Retinal pigment epithelial cell (primary cell): ENCODE data around the gene TM9SF1.
A peak's percentile ranks its signal among the peaks of the same experiment; 100 is the strongest.

Source experiments
- DNase-seq: peaks from one replicate; pipeline ENCODE4 v3.0.0-alpha.2; 2010; ENCODE audit warnings: low read depth
- H3K4me3 ChIP-seq: 2 replicates; pipeline ENCODE4 v1.5.1; 2011; ENCODE audit warnings: mild to moderate bottlenecking, low read length, control low read depth, moderate library complexity
- CTCF ChIP-seq: conservative IDR thresholded peaks from 2 replicates; pipeline ENCODE4 v1.5.1; 2011; ENCODE audit warnings: low read depth, low read length, control low read depth, inconsistent platforms

Gene TM9SF1

DNA sequence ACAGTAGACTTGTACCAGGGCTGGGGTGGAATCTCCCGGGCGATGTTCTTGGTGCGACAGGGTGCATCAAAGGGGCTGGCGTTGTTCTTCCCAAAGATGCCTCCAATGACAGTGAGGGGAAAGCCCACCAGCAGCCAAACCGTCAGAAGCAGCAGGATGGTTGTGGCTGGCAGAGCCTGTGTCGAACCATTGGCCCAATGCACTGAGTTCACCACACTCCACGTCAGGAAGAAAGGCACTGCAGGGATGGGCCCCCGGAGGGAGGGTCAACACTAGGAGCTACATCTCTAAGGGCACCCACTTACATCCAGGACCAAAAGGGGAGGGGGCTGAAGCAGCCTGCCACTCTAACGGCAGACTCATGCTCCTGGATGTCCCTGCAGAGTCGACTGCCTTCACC lies 4.8 kb downstream of the TM9SF1 start:
- DNase-seq, result no peak
- TF ChIP-seq CTCF, result no peak
- H3K4me3 ChIP-seq, result no peak overlapping the region

- no peak for TF ChIP-seq CTCF
- H3K4me3 ChIP-seq, result no peak overlapping the region
- no peak for DNase-seq
Measured at GRCh38 chr14:24189460-24189859, 5.8 kb downstream of the TM9SF1 start.

DNA sequence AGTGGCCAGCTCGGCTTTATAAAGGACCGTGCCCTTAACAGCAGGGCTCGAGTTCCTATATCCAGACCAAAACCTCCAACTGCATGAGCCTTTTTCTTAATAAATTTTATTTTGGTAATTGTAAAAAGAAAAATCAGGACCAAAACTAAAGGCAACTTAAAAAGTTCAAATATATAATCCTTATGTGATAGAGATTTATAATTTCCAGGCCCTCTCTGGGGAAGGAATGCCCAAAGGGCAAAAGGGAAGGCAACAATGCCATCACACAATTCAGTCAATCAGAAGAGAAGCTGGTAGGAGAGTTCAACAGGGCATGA lies 6.2 kb downstream of the TM9SF1 start:
- no peak for TF ChIP-seq CTCF
- H3K4me3 ChIP-seq, result peak overlapping the region; percentile 78
- DNase-seq, result no peak

DNA sequence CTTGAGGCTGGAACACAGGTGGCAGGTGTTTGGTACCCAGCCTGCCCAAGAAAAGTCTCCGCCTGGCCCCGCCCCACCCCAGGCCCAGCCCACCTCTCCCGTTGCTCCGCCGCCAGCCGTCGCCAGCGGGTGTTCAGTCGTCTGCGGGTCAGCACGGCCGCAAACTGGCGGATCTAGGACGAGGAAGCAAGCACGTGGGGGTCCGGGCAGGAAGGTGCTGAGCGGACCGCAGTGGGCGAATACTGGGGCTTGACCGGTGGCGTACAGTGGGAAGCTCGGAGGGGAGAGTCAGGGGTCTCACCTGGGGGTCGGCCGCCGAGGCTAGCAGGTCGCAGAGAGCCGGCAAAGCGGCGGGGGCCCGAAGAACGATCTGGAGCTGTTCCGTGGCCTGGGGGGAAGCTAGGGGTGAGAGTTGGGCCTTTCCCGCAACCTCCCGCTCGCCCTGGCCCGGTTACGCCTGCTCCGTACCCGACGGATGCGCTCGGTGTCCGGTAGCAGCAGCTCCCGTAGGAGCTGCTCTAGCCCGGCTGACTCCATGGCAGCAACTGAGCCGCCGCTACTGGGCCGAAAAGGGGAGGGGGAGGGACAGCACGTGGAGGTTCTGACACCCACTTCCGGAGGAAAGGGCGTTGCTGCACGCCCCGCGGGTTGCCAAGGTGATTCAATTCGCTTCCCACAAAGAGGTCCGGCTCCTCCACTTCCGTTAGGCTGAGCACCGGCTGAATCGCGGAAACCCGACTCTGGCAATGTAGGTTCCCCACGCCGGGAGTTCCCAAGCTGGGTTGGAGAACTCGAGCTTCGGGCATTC lies 6.8 kb downstream of the TM9SF1 start, which contains the start of gene IPO4:
TSS of gene IPO4 (minus strand) at position 566 of the 808 bp plus-strand sequence. CDS start at position 537, 29 bp downstream.
- TF ChIP-seq CTCF, result no peak
- peak; percentile 92 for DNase-seq
- peak within 1 kb of the TSS; percentile 78 for H3K4me3 ChIP-seq

- no peak for DNase-seq
- no peak for TF ChIP-seq CTCF
- peak overlapping the region; percentile 78 for H3K4me3 ChIP-seq
Measured at GRCh38 chr14:24187539-24187915, 7.7 kb downstream of the TM9SF1 start.

DNA sequence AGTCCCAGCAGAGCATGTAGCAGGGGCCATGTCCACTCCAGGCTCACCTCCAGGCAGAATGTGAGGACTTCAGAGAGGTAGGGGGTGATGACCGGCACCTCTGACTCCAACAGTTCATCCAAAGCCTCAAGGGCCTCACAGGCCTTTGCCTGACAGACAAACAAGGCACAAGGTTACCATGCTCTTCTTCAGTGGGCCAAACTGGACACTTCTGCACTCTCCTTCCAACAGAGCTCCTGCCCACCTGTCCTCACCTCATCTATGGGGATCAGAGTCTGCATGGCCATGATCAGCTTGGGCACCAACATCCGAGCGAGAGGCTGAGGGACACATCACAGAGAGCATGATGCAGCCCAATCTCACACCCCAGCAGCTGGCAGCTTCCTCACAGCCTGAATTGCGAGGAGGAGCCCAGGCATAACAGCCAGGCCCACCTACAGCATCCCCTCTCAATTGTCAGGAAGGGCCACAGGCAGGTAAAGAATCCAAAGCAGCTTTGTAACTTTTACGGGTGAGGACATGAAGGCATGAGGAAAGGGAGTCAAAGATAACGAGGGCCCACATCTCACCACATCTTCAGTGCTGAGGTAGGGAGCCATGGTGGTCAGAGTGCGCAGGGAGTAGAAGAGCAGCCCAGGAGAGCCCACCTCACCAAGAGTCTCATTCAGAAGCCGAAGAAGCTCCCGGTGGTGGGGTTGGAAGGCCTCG lies 8.3 kb downstream of the TM9SF1 start:
- DNase-seq, result no peak
- TF ChIP-seq CTCF, result no peak
- no peak overlapping the region for H3K4me3 ChIP-seq

GRCh38 chr14:24185741-24186140 lies 9.5 kb downstream of the TM9SF1 start:
- TF ChIP-seq CTCF, result no peak
- no peak overlapping the region for H3K4me3 ChIP-seq
- no peak for DNase-seq
